ENCODE results near the gene WDR62. TPM values are rescaled to one million over a fixed set of nuclear protein-coding genes. Genes with fewer than 3 reads are reported as not detected.

Gene WDR62
- total and polyA plus RNA-seq, 10 of the 15 experiments (the other 5 are each of a cell fraction or from before 2014, with no cell fraction given) = 0.08 to 20.6 (median 10.9) TPM

GRCh38 chr19:36073121-36073876, 18.6 kb downstream of the WDR62 start:
- in situ Hi-C loops (cut with MboI) = no loop called here
- Histone ChIP-seq H2AFZ (ENCODE audit: control insufficient read depth, low read depth, low read length) (no peak overlapping the region), H3K4me2 (ENCODE audit: control insufficient read depth, insufficient read depth) (no peak overlapping the region), H3K9ac (ENCODE audit: control insufficient read depth, insufficient read depth, low read length) (no peak overlapping the region), H3K27ac (ENCODE audit: control insufficient read depth, insufficient read depth) (no peak overlapping the region), H4K20me1 (ENCODE audit: control insufficient read depth, insufficient read depth) (no peaks in the 10 kb centered on the region), H3K36me3 (ENCODE audit: control insufficient read depth in 2 of 2, insufficient read depth in 2 of 2, low read length in 1 of 2) (peaks cover 6 to 11% of the 10 kb centered on the region in 2 experiments; a peak in 3 of 4 replicates), H3K4me3 (no peak overlapping the region), H3K79me2 (ENCODE audit: control insufficient read depth, insufficient read depth, low read length) (no peaks in the 10 kb centered on the region), H3K9me3 (replicated peaks; ENCODE audit: control insufficient read depth, insufficient read depth, low read length) (no peaks in the 10 kb centered on the region), H3K27me3 (replicated peaks in 1 of 2; ENCODE audit: control insufficient read depth in 2 of 2, insufficient read depth in 2 of 2, low read length in 1 of 2) (no peaks in the 10 kb centered on the region), H3K4me1 (ENCODE audit: control insufficient read depth, insufficient read depth, low read length) (no peaks in the 10 kb centered on the region)
- TF ChIP-seq CEBPB (IDR thresholded peaks at IDR 0.05; ENCODE audit: borderline replicate concordance in 1 of 2, low read depth in 2 of 2, low read length in 2 of 2) = no peak
- TF ChIP-seq, protein P1, sequence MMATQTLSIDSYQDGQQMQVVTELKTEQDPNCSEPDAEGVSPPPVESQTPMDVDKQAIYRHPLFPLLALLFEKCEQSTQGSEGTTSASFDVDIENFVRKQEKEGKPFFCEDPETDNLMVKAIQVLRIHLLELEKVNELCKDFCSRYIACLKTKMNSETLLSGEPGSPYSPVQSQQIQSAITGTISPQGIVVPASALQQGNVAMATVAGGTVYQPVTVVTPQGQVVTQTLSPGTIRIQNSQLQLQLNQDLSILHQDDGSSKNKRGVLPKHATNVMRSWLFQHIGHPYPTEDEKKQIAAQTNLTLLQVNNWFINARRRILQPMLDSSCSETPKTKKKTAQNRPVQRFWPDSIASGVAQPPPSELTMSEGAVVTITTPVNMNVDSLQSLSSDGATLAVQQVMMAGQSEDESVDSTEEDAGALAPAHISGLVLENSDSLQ (IDR thresholded peaks at IDR 0.05) = peak; percentile 21; the same call in 1 of the 2 replicates
- no peak for TF ChIP-seq LARP7 (IDR thresholded peaks at IDR 0.05)
- TF ChIP-seq, protein P2, sequence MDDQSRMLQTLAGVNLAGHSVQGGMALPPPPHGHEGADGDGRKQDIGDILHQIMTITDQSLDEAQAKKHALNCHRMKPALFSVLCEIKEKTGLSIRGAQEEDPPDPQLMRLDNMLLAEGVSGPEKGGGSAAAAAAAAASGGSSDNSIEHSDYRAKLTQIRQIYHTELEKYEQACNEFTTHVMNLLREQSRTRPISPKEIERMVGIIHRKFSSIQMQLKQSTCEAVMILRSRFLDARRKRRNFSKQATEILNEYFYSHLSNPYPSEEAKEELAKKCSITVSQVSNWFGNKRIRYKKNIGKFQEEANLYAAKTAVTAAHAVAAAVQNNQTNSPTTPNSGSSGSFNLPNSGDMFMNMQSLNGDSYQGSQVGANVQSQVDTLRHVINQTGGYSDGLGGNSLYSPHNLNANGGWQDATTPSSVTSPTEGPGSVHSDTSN (IDR thresholded peaks at IDR 0.05; ENCODE audit: insufficient replicate concordance, low read depth, low read length) = peak; percentile 44
- CTCF ChIA-PET = no interaction called here
- SMC1A ChIA-PET (ENCODE audit: uncharacterized antibody, unreplicated experiment) = interaction anchor here (0.8 kb wide), 1 partner anchor 61 kb away, joined by 3 read pairs; no protein-coding TSS in a partner anchor
- ATAC-seq = no peak
- POLR2A ChIA-PET = interaction anchor here (0.7 kb wide), 1 partner anchor 13 kb away, joined by 3 read pairs; no protein-coding TSS in a partner anchor
- intact Hi-C loops (cut with micrococcal nuclease; ENCODE audit: unreplicated experiment) = no loop called here
- RAD21 ChIA-PET (ENCODE audit: unreplicated experiment) = no interaction called here
- FAIRE-seq = no peak
- no peak for DNase-seq (ENCODE audit: low read depth, low spot score)
- no TSS peak for BruUV-seq (replicated peaks)
- WGBS (ENCODE audit: insufficient coverage, insufficient replicate concordance, low lambda C conversion rate, missing lambda C conversion rate) = 87% methylated on average over 10 of the region's 10 CpGs
